Kidney (tissue), 14 donors: ENCODE data around the gene SLC22A1. TPM values are rescaled to one million over a fixed set of nuclear protein-coding genes. Genes with fewer than 3 reads are reported as not detected.
"Not testable (repeated sequence)": the region's sequence is repeated elsewhere in the genome, so short reads cannot be mapped to it uniquely, and the experiment has no call there.

Experiments
- DNase-seq, 5 donors: peaks; one replicate each; pipeline ENCODE4 v3.0.0-alpha.2; 2013 to 2020
- FAIRE-seq: peaks from 2 replicates; lab custom pipeline; 2012; peaks lifted over from hg19 to GRCh38; lab: Jason Lieb, UNC
- H3K27ac ChIP-seq, 2 donors: one replicate each; pipeline ENCODE4 v1.7.0; 2013; ENCODE audit warnings: low read depth in 2 of 2, low read length in 2 of 2, inconsistent platforms in 1 of 2
- H3K27me3 ChIP-seq: one replicate; pipeline ENCODE4 v1.7.1; 2013; ENCODE audit warnings: low read length, inconsistent platforms; ENCODE audit not compliant: control insufficient read depth, insufficient read depth
- H3K36me3 ChIP-seq, 3 donors: one replicate each; pipeline versions ENCODE4 v1.7.0 to v1.7.1; 2013; ENCODE audit warnings: low read length in 3 of 3, control low read depth in 1 of 3, inconsistent platforms in 1 of 3; ENCODE audit not compliant: insufficient read depth in 3 of 3, control insufficient read depth in 2 of 3
- H3K4me1 ChIP-seq, 3 donors: one replicate each; pipeline versions ENCODE4 v1.7.0 to v1.7.1; 2013; ENCODE audit warnings: low read length in 3 of 3, inconsistent platforms in 1 of 3, low read depth in 1 of 3; ENCODE audit not compliant: control insufficient read depth in 2 of 3, insufficient read depth in 2 of 3
- H3K4me3 ChIP-seq, 3 donors: one replicate each; pipeline versions ENCODE4 v1.7.0 to v1.8.1; 2013; ENCODE audit warnings: low read length in 3 of 3, control low read depth in 1 of 3, inconsistent platforms in 1 of 3
- H3K9ac ChIP-seq, 3 donors: one replicate each; pipeline versions ENCODE4 v1.7.0 to v1.7.1; 2013; ENCODE audit warnings: low read length in 3 of 3, control low read depth in 1 of 3, inconsistent platforms in 1 of 3
- H3K9me3 ChIP-seq, 3 donors: one replicate each; pipeline versions ENCODE4 v1.7.0 to v1.7.1; 2013; ENCODE audit warnings: low read length in 3 of 3, control low read depth in 1 of 3, inconsistent platforms in 1 of 3; ENCODE audit not compliant: control insufficient read depth in 2 of 3, insufficient read depth in 1 of 3
- CTCF ChIP-seq: IDR thresholded peaks from 3 replicates; pipeline ENCODE4 v1.5.1; 2012; ENCODE audit warnings: mild to moderate bottlenecking, moderate library complexity, borderline replicate concordance; ENCODE audit not compliant: insufficient read depth; ENCODE audit errors: extremely low read depth
- intact Hi-C: fragments of 100-400 bp; cut with DNase I; formaldehyde crosslinking; loops from one replicate; pipeline ENCODE4 v1.11.1; 2022
- polyA plus RNA-seq: library from polyadenylated mRNA; stranded (reverse); fragments of 350-450 nt; fragmentation: Illumina TruSeq; extraction: RNeasy Lipid Tissue Mini Kit (QIAGEN cat#74804); gene quantifications from one replicate; pipeline ENCODE4 v1.2.3, GENCODE V29; 2014; ENCODE audit warnings: low read depth, low replicate concordance; ENCODE audit not compliant: insufficient read depth
- total RNA-seq: library from RNA; stranded (reverse); fragmentation: NEBNext Ultra II Directional; extraction: Animal tissue kit (Norgen Biotek cat#: 25700); gene quantifications from one replicate; pipeline ENCODE4 v1.2.1, GENCODE V29; 2021
- donor health status: control.
- donor health status: control.
- donor health status: control.
- donor health status: control.
- donor health status: control.
- donor health status: DM: yes; HTN: yes; CAD: no.
- donor health status: Normal renal cell carcinoma (clear cell type).

Gene SLC22A1
- total and polyA plus RNA-seq, 2 donors from 2014 or later: 1.4 to 2.3 TPM

GRCh38 chr6:160111806-160112205, 9.8 kb upstream of the SLC22A1 start:
- intact Hi-C loops: no loop called here
- Histone ChIP-seq H3K36me3 (peaks cover 0 to 5% (median 2%) of the 10 kb centered on the region in 3 donors), H3K27me3 (no peaks in the 10 kb centered on the region), H3K9ac (no peak overlapping the region), H3K4me1 (peaks cover 0 to 6% (median 0%) of the 10 kb centered on the region in 3 donors), H3K4me3 (no peak overlapping the region), H3K9me3 (no peaks in the 10 kb centered on the region), H3K27ac (no peak overlapping the region)
- DNase-seq (no peak), FAIRE-seq (no peak)
- no peak for TF ChIP-seq CTCF

- DNase-seq: no peak
- no peak for FAIRE-seq
- H3K27ac ChIP-seq: no peak overlapping the region
These were observed 8.9 kb upstream of the SLC22A1 start for GRCh38 chr6:160112628-160113299.

GRCh38 chr6:160114536-160114935, 7.1 kb upstream of the SLC22A1 start:
- H3K27me3 ChIP-seq, intact Hi-C loops, FAIRE-seq, H3K27ac ChIP-seq, H3K4me3 ChIP-seq, H3K9ac ChIP-seq, H3K9me3 ChIP-seq, H3K36me3 ChIP-seq, DNase-seq, H3K4me1 ChIP-seq: not testable (repeated sequence)

More at GRCh38 chr6:160112628-160113299, 8.9 kb upstream of the SLC22A1 start:
- Histone ChIP-seq H3K27me3 (no peaks in the 10 kb centered on the region), H3K4me3 (no peak overlapping the region), H3K9me3 (no peaks in the 10 kb centered on the region), H3K36me3 (peaks cover 2 to 5% (median 4%) of the 10 kb centered on the region in 3 donors), H3K4me1 (peaks cover 0 to under 1% (median 0%) of the 10 kb centered on the region in 3 donors), H3K9ac (no peak overlapping the region)
- TF ChIP-seq CTCF: no peak
- intact Hi-C loops: no loop called here

GRCh38 chr6:160115421-160115820, 6.2 kb upstream of the SLC22A1 start:
- FAIRE-seq (no peak), DNase-seq (no peak)
- Histone ChIP-seq H3K4me3 (no peak overlapping the region), H3K36me3 (peaks cover 0 to 5% (median 5%) of the 10 kb centered on the region in 3 donors), H3K9ac (no peak overlapping the region), H3K4me1 (peaks cover 0 to 12% (median 0%) of the 10 kb centered on the region in 3 donors), H3K27ac (no peak overlapping the region), H3K9me3 (no peaks in the 10 kb centered on the region), H3K27me3 (no peaks in the 10 kb centered on the region)
- TF ChIP-seq CTCF: no peak
- intact Hi-C loops: no loop called here
